ENCODE measurements around the gene CACHD1.

CACHD1 gene

DNA sequence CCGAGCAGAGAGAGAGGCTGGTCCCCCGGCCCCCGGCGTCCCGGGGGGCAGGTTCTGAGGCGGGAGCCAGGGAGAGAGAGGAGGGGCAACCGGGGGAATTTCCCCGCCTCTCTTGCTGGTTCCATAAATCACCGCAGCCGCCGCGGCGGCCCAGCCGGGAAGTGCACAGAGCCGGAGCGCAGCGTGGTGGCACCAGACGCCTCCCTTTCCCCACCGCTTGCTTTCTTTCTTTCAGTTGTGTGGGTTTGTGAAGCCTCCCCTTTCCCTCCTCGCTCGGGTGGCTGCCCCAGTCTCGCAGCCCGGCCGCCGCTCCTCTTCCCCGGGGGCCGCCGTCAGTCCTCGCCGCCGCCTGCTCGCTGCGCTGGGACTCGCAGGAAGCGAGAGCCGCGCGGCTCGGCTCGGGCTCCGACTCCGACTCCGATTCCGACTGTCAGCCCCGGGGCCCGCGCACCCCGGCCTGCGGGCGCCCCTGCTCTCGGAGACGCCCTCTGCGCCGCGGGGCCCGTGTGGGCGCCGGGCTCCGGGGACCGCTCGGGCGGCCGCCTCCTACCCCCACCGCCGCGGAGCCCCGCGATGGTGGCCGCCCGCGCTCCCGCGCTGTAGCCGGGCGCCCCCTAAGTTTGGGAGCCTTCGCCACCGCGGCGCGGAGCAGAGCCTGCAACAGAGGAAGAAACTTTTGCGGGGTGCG lies at the start of gene CACHD1:
Gene CACHD1 (plus strand): TSS at position 153 of the 688 bp plus-strand sequence. CDS start 616 bp downstream, outside the sequence.
- DNase-seq (ENCODE audit: low read depth), result no peak

DNA sequence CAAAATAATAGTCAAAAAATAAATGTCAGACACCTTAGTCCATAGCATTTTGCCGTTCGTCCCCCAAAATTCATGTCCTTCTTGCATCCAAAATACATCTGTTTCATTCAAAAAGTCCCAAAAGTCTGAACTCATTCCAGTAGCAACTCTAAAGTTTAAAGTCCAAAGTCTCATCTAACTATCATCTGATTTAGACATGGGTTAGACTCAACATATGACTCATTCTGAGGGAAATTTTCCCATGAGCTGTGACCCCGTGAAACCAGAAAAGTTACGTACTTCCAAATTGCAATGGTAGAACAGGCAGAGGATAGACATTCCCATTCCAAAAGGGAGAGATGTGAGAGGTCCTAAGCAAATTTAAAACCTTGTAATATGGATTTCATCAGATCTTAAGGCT lies 48.6 kb upstream of the CACHD1 start:
- DNase-seq (ENCODE audit: low read depth), result no peak

DNA sequence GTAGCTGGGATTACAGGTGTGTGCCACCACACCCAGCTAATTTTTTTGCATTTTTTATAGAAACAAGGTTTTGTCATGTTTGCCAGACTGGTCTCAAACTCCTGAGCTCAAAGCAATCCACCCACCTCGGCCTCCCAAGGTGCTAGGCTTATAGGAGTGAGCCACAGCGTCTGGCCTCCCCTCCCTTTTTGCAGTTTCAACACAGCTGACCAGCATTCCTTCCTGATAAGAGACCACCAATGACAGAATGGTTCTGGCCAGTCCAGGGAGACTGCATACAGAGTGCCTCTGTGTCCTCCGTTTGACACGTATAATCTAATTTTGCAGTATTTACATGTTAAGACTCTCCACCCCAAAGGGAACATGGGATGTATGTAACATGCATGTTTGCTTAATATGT lies 46.4 kb upstream of the CACHD1 start:
- no peak for DNase-seq (ENCODE audit: low read depth)

DNA sequence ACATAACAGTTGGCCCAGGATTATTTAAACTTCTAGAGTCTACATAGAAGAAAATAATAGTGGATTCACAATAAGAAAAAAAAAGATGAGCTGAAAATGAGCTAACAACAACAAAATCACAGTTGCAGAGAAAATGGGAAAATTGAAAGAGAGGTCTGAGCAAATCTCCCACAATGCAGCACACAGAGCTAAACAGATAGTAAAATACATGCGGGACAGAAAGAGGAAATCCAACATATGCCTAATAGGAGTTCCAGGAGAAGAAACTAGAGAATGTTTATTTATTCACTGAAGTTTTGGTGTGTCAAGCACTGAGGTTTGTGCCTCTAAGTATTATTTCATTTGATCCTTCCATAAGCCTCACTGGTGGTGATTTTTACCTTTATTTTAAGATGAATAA lies 45.5 kb upstream of the CACHD1 start:
- DNase-seq (ENCODE audit: low read depth), result no peak

DNA sequence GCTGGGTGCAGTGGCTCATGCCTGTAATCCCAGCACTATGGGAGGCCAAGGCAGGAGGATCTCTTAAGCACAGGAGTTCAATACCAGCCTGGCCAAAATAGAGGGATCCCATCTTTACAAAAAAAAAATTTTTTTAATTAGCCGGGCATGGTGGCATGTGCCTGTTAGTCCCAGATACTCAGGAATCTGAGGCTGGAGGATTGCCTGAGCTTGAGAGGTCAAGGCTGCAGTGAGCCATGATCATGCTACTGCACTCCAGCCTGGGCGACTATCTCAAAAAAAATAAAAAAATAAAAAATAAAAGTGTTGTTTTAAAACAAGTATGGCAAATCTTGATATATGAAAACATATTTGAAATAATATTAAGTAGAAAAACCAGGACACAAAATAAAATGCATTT lies 44.4 kb upstream of the CACHD1 start:
- DNase-seq (ENCODE audit: low read depth), result no peak

DNA sequence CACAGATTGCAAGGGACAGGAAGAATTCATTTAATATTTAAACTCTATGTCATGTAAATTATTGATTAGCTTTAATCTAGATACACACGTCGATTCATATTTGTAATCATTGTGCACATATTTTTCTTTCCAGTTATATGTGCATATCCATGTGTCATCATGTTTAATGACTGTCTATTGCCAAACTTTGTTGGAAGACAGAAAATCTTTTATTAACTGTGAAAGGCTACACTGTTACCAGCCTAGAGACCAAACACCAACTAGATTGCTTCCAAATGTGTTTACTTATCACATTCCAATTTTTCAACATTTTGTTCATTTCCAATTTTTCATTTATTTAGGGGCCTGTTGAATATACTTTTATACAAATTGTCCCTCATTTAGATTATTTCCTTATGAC lies 43.2 kb upstream of the CACHD1 start:
- DNase-seq (ENCODE audit: low read depth), result no peak

DNA sequence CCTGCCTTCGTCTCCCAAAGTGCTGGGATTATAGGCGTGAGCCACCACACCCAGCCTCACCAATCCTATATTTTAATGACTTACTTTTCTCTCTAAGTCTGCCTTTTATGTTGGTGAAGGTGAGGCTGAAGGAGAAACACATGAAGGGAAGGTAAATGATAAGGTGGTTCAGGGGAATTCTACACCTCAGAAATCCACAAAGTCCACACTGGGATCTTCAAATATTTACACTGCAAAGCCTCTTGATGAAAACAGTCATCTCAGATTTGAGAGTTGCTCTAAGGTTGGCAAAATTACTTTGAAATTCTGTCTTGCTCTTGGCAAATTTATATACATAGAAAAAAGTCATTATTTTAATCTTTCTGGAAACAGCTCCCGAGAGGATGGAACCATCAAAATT lies 42.0 kb upstream of the CACHD1 start:
- no peak for DNase-seq (ENCODE audit: low read depth)

DNA sequence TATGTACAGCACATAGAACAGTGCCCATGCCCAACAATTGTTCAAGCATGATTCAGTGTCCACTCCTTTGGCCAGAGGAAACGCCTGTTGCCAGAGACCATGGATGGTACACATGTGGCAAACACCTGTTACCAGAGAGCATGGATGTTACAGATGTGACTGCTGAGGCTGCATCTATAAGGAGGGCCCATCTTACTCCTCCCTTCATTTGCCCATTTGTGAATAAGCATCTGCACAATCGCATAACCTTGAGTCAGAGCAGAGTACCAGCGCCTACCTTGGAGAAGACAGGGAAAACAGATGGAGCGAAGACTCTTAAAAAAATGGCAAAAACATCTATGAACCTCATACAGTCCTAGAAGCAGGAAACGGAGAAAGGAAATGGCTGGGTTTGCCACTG lies 36.6 kb upstream of the CACHD1 start:
- no peak for DNase-seq (ENCODE audit: low read depth)

DNA sequence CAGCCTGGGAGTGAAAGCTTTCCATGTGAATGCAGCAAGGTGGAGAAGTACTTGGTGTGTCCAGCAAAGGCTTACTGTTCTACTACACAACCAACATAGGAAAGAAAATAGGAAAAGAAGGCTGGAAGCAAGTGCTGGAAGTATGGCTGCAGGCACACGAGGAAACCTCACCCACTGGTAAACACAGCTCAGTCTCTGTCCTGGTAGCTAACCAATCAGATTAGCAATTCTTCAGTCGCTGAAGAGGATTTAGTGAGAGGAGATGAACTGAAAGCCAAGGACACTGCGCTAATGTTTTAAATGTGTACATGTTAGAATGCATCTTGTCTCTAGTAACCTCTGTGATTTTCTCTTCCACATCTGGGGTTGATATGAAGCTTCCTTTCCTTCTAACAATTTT lies 36.2 kb upstream of the CACHD1 start:
- DNase-seq (ENCODE audit: low read depth), result no peak

DNA sequence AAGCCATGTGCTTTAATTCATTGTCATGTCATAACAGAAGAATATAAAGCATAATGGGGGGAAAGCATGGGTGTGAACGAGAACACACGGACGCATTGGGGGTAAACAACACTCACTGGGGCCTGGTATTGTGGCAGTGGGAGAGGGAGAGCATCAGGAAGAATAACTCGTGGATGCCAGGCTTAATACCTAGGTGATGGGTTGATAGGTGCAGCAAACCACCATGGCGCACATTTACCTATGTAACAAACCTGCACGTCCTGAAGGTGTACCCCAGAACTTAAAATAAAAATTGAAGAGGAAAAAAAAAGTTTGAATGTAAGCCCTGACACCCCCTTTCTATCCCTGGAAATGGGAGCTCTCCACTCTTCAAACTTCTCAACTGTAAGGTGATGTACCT lies 34.9 kb upstream of the CACHD1 start:
- DNase-seq (ENCODE audit: low read depth), result no peak

DNA sequence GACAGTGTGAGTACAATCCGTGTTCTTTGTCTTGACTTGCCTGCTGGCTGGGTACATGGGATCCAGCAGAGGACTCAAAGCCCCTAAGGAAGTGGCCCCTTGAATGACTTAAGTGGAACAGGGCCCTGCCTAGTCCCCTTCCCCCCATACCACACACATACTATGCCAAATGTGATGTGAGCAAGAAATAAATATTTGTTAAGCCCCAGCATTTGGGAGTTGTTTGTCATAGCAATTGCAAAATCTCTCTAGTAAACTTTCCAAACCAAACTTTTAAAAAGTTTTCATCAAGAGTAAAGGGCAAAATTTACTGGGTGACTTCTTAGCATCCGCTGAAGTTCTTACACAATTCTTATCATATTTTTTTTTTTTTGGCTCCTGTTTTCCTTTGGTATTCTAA lies 32.5 kb upstream of the CACHD1 start:
- peak; percentile 4 for DNase-seq (ENCODE audit: low read depth)

DNA sequence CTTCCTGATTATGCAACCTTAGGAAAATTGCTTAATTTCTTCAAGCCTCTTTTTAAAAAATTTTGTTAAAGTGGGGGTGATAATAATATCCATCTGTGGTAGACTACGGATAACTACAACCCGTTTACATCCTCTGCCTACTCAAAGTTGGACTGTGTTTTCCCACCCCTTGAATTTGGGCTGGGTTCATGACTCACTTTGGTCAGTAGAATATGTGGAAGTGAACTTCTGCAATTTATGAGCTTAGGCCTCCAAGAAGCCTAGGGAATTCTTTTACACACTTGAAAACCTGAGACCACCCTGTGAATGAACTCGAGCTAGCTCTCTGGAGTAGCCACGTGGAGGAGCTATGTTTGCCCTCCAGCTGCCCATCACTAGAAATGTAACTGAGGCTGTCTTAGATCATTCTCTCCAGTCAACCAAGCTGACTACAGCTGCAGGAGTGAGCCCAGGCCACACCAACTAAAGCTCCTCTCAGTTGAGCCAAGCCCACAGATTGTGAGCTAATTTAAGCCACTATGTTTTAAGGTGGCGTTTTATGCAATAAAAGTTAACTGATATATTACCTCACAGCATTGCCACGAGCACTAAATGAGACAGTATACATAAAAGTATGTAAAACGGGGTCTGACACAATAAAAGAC lies 29.6 kb upstream of the CACHD1 start:
- no peak for DNase-seq (ENCODE audit: low read depth)

DNA sequence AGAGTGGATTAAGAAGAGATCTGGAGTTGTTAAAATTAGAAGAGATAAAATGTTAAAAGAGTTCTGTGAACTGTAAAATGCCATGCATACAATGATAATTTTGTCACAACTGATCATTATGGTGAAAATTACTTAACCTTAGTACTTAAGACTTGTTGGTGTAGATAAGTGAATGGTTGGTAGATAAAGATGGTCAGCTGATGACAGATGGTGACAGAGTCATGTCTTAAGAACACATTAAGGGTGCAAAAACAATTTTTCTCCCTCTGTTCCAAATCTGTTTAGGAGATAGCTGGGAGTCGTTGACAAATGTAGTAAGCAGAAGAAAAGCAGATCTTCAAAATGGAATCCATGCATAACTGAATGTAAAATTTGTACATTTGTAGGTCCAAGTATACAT lies 18.5 kb upstream of the CACHD1 start:
- DNase-seq (ENCODE audit: low read depth), result no peak

DNA sequence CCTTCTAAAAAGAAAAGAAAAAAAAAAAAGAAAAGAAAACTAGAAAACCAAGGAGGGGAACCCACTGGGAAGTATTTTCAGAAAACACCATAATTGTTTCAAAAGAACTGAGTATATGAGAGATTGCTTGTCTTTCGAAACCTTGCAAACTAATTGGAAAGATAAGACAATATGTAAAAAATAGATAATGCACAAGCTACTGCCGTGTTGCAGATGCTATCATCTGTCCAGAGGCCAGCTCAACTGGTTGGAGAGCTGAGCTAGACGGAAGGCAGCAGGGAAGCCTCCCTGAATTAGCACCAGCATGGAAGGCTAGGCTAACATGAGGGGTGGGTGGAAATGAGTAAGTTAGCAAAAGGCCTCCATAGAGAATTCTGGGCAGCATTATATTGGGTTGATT lies 16.2 kb upstream of the CACHD1 start:
- DNase-seq (ENCODE audit: low read depth), result no peak

DNA sequence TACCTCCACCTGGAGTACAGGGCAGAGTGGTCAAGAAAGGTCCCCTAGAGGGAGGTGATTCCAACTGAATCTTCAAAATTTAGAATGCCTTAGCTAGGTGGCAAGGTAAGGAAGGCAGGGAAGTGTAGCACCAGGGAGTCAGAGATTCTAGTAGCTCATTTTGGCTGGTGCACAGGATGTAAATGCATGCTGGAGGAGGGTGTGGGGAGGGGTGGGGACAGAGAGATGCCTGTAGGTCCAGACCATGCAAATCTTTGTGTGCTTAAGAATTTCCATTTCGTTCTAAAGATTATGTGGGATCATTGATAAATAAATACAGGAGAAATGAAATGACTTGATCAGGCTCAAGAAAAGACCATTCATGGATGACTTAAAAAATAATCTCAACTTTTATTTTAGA lies 11.0 kb upstream of the CACHD1 start:
- no peak for DNase-seq (ENCODE audit: low read depth)

DNA sequence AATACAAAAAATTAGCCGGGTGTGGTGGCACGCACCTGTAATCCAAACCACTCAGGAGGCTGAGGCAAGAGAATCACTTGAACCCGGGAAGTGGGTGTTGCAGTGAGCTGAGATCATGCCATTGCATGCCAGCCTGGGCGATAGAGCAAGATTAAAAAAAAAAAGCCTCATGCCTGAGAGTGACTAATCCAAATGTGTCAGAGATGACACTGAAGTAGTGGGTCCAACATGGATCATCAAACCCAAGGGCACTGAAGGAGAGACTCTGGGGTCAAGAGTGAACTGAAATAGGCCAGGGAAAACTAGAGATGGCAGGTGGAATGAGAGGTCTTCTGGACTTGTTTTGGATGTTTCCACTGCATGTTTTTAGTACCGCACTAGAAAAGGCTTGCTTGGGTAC lies 10.2 kb upstream of the CACHD1 start:
- no peak for DNase-seq (ENCODE audit: low read depth)

DNA sequence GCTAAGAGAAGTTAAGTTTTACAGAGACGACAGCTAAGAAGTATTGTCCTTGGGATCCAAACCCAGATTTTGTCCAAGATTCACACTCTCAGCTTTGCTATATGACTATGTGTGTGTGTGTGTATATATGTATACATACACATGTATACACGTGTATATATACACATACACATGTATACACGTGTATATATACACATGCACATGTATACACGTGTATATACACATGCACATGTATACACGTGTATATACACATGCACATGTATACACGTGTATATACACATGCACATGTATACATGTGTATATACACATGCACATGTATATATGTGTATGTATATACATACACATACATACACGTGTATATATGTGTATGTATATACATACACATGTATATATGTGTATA lies 3.9 kb upstream of the CACHD1 start:
- DNase-seq (ENCODE audit: low read depth), result no peak

DNA sequence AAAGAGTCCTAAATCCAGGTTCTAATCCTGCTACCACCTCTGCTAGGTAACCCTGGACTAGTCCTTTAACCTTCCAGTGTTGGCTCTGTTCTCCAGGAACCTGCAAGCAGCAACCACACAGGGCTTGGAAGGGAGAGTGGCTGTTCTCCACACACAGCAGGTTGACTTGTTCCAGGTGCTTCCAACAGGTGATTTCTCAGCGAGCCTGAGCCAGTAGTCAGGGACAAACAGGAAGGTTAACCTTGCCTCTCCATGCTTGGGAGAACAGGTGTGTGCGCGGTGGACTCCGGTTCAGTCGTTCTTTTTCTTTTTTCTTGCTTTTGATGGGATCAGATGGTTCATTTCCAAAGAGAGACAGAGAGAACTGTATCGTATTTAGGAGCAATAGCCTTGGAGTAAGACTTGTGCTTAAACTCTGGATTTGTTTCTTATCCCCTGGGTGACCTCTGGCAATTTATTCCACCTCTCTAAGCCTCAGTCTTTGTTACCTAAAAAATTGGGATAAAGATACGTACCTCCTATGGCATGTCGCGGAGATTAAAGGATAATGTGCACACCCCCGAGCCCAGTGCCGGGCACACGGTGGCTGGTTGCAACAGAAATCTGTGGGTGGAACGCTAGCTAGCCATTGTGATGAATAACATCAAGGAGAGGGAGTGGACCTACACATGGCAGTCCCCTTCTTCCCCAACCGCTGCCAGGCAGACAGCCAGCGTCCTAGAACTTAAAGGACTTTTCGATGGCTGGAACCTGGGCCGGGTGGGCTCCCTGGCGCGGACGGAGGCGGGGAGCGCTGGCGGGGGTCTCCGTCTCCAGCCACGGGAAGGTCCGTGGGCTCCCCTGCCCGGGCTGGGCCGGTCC lies 583 bp upstream of the CACHD1 start:
- DNase-seq (ENCODE audit: low read depth), result no peak

DNA sequence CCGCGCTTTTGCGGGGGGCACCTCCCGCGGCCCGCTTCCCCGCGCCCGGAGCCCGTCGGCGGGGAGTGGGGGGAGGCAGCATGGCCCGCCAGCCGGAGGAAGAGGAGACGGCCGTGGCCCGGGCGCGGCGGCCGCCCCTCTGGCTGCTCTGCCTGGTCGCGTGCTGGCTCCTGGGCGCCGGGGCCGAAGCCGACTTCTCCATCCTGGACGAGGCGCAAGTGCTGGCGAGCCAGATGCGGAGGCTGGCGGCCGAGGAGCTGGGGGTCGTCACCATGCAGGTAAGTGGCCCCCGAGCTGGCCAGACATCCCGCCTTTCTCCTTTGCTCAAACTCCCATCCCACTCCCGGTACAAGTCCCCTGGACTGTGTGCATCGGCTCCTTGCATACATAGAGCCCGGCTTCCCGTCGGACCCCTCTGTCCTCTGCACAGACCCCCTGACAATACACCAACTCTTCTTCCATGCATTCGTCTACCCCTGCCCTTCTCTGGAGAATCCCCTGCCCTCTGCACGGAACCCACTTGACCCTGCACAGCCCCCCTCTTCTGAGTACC lies 812 bp downstream of the CACHD1 start:
- DNase-seq (ENCODE audit: low read depth), result no peak

DNA sequence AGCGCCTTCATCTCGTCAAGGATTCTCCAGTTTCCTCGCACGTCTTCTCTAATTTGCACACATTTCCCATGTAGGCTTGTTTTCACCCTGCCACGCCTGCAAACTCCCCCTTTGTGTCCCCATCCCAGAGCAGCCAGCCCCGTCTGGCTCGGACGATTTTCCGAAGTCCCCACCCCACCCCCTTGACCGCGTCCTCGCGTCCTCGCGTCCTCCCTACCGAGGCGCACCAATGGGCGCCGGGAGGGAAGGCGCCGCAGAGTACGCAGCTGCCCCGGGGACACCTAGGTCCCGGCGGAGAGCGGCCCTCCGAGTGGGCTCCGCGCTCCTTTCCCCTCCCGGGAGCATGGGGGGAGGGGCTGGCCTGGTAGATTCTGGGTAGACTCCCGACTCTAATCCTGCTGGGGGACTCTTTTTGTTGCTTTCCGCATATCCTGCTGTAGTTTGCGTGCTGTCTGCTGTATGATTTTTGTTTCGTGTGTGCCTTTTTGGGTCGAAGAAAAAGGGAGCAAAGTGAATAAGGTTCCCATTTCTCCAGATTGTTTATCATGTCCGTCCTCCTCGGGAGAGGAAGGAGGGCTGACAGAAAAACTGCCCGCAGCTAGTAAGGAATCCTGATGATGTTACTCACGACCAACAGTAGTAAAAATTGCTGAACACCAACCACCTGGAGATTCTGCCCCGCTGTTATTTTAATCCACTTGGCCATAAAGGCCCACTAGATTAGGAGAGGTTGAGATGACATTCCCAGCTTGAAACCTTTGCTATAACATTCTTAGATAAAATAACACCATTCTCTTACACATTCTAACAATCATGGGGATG lies 1.5 kb downstream of the CACHD1 start:
- DNase-seq (ENCODE audit: low read depth), result no peak

DNA sequence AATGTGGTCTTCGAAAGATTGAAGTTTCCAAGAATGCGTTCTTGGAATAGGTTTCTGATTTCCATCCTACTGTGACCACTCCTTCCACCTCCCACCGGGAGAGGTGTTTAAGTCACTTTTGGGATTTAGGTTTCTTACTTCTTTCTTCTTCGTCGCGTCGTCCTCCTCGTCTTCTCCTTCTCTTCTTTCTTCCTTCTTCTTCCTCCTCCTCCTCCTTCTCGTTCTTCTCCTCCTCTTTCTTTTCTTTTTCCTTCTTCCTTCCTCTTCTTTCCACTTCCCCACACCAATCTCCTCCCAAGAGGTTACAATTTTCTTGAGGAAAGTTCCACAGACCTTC lies 2.1 kb downstream of the CACHD1 start:
- no peak for DNase-seq (ENCODE audit: low read depth)

DNA sequence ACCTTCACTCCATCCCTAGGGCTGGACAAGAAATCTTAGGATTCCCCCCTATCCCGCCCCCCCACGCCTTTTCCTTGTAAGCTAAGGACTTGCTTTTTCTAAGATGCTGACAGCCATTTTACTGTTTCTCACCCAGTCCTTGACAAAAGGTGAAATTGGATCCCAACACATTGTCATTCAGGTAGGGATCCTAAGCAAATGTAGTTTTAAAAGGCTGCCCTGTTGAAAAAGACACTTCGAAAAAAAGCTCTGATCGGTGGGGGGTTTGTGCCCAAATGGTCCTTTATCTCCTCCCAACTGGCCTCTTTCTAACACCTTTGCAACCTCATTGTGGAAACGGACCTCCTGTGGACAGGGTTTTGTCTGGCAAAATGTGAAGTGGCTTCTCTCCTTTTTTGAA lies 2.9 kb downstream of the CACHD1 start:
- no peak for DNase-seq (ENCODE audit: low read depth)
